Activated CD4-positive, alpha-beta T cell treated with anti-CD3 and anti-CD28 coated beads, Interleukin-2, amount 10 ng/mL, durations not matched to agents 24 days and 14 days (primary cell): ENCODE measurements around the gene B4GALT6. TPM values are rescaled to one million over a fixed set of nuclear protein-coding genes. Genes with fewer than 3 reads are reported as not detected.

Experiments used
- DNase-seq: peaks from one replicate; pipeline ENCODE4 v3.0.0; 2022
- H3K27ac Mint-ChIP-seq: one replicate; pipeline ENCODE4 v1.8.0; 2022; ENCODE audit warnings: mild to moderate bottlenecking, mixed read lengths
- H3K27me3 Mint-ChIP-seq: one replicate; pipeline ENCODE4 v1.8.0; 2022; ENCODE audit warnings: mixed read lengths
- H3K36me3 Mint-ChIP-seq: one replicate; pipeline ENCODE4 v1.8.0; 2022; ENCODE audit warnings: low read depth, mild to moderate bottlenecking, mixed read lengths
- H3K4me1 Mint-ChIP-seq: one replicate; pipeline ENCODE4 v1.8.0; 2021; ENCODE audit warnings: mixed read lengths
- H3K4me3 Mint-ChIP-seq: one replicate; pipeline ENCODE4 v1.8.0; 2022; ENCODE audit warnings: mild to moderate bottlenecking, moderate library complexity, mixed read lengths
- H3K9me3 Mint-ChIP-seq: one replicate; pipeline ENCODE4 v1.8.0; 2021; ENCODE audit warnings: mixed read lengths
- intact Hi-C: fragments of 100-400 bp; cut with micrococcal nuclease; formaldehyde crosslinking; loops from one replicate; pipeline ENCODE4 v1.15.1; 2023
- total RNA-seq: library from RNA; stranded (reverse); gene quantifications from 2 replicates; pipeline ENCODE4 v1.2.3, GENCODE V29; 2022

B4GALT6 gene
- total RNA-seq, 1 donor from 2014 or later = 2.8 TPM

GRCh38 chr18:31626409-31626808 lies 58.0 kb downstream of the B4GALT6 start:
- Mint-ChIP-seq H3K4me1 (no peaks in the 10 kb centered on the region), H3K27ac (no peak overlapping the region), H3K9me3 (no peaks in the 10 kb centered on the region), H3K4me3 (no peak overlapping the region), H3K36me3 (no peaks in the 10 kb centered on the region), H3K27me3 (peaks cover 6% of the 10 kb centered on the region)
- intact Hi-C loops = no loop called here
- DNase-seq = no peak

GRCh38 chr18:31624892-31625640 lies 59.3 kb downstream of the B4GALT6 start:
- Mint-ChIP-seq H3K4me1 (no peaks in the 10 kb centered on the region), H3K4me3 (no peak overlapping the region), H3K36me3 (no peaks in the 10 kb centered on the region), H3K27me3 (peaks cover 6% of the 10 kb centered on the region), H3K27ac (no peak overlapping the region), H3K9me3 (no peaks in the 10 kb centered on the region)
- intact Hi-C loops = no loop called here
- DNase-seq = no peak

- intact Hi-C loops = no loop called here
- Mint-ChIP-seq H3K9me3 (no peaks in the 10 kb centered on the region), H3K36me3 (no peaks in the 10 kb centered on the region), H3K4me1 (no peaks in the 10 kb centered on the region), H3K4me3 (no peak overlapping the region), H3K27ac (no peak overlapping the region), H3K27me3 (peaks cover 8% of the 10 kb centered on the region)
- no peak for DNase-seq
These were observed 65.1 kb downstream of the B4GALT6 start for GRCh38 chr18:31619291-31619690.

GRCh38 chr18:31618801-31619200 lies 65.6 kb downstream of the B4GALT6 start:
- Mint-ChIP-seq H3K36me3 (no peaks in the 10 kb centered on the region), H3K27me3 (peaks cover 8% of the 10 kb centered on the region), H3K27ac (no peak overlapping the region), H3K4me1 (no peaks in the 10 kb centered on the region), H3K4me3 (no peak overlapping the region), H3K9me3 (no peaks in the 10 kb centered on the region)
- DNase-seq = peak; percentile 14
- intact Hi-C loops = no loop called here

GRCh38 chr18:31617031-31617717 lies 67.2 kb downstream of the B4GALT6 start:
- no peaks in the 10 kb centered on the region for H3K36me3 Mint-ChIP-seq
- H3K27me3 Mint-ChIP-seq = peaks cover 5% of the 10 kb centered on the region
- H3K4me1 Mint-ChIP-seq = no peaks in the 10 kb centered on the region
- no peak overlapping the region for H3K27ac Mint-ChIP-seq
- no peak for DNase-seq
- H3K4me3 Mint-ChIP-seq = no peak overlapping the region
- intact Hi-C loops = no loop called here
- no peaks in the 10 kb centered on the region for H3K9me3 Mint-ChIP-seq

- Mint-ChIP-seq H3K27ac (no peak overlapping the region), H3K4me1 (no peaks in the 10 kb centered on the region), H3K36me3 (no peaks in the 10 kb centered on the region), H3K4me3 (no peak overlapping the region), H3K9me3 (no peaks in the 10 kb centered on the region), H3K27me3 (peaks cover 5% of the 10 kb centered on the region)
- peak; percentile 31 for DNase-seq
- intact Hi-C loops = no loop called here
These were observed 67.8 kb downstream of the B4GALT6 start for GRCh38 chr18:31616586-31616985.

GRCh38 chr18:31614044-31614443 lies 70.3 kb downstream of the B4GALT6 start:
- no peak overlapping the region for H3K27ac Mint-ChIP-seq
- no peak overlapping the region for H3K4me3 Mint-ChIP-seq
- peaks cover 5% of the 10 kb centered on the region for H3K27me3 Mint-ChIP-seq
- intact Hi-C loops = loop anchor here (5.0 kb wide), 1 partner anchor 108 kb away; no protein-coding TSS in a partner anchor
- no peaks in the 10 kb centered on the region for H3K9me3 Mint-ChIP-seq
- DNase-seq = no peak
- H3K4me1 Mint-ChIP-seq = no peaks in the 10 kb centered on the region
- no peaks in the 10 kb centered on the region for H3K36me3 Mint-ChIP-seq

- Mint-ChIP-seq H3K27ac (no peak overlapping the region), H3K4me1 (no peaks in the 10 kb centered on the region), H3K9me3 (no peaks in the 10 kb centered on the region), H3K27me3 (peaks cover 7% of the 10 kb centered on the region), H3K4me3 (no peak overlapping the region), H3K36me3 (no peaks in the 10 kb centered on the region)
- intact Hi-C loops = loop anchor here (5.0 kb wide), 1 partner anchor 110 kb away; no protein-coding TSS in a partner anchor
- no peak for DNase-seq
These were observed 72.3 kb downstream of the B4GALT6 start for GRCh38 chr18:31612124-31612523.

- Mint-ChIP-seq H3K4me3 (no peak overlapping the region), H3K9me3 (no peaks in the 10 kb centered on the region), H3K27me3 (peaks cover 7% of the 10 kb centered on the region), H3K4me1 (no peaks in the 10 kb centered on the region), H3K36me3 (no peaks in the 10 kb centered on the region), H3K27ac (no peak overlapping the region)
- no peak for DNase-seq
- intact Hi-C loops = loop anchor here (5.0 kb wide), 1 partner anchor 111 kb away; no protein-coding TSS in a partner anchor
These were observed 72.9 kb downstream of the B4GALT6 start for GRCh38 chr18:31611511-31611910.

GRCh38 chr18:31610286-31611205 lies 73.8 kb downstream of the B4GALT6 start:
- no peaks in the 10 kb centered on the region for H3K9me3 Mint-ChIP-seq
- intact Hi-C loops = loop anchor here (5.0 kb wide), 1 partner anchor 112 kb away; no protein-coding TSS in a partner anchor
- no peak overlapping the region for H3K27ac Mint-ChIP-seq
- H3K4me3 Mint-ChIP-seq = no peak overlapping the region
- H3K27me3 Mint-ChIP-seq = peaks cover 10% of the 10 kb centered on the region
- H3K36me3 Mint-ChIP-seq = no peaks in the 10 kb centered on the region
- no peak for DNase-seq
- H3K4me1 Mint-ChIP-seq = no peaks in the 10 kb centered on the region

GRCh38 chr18:31609886-31610285 lies 74.5 kb downstream of the B4GALT6 start:
- H3K27ac Mint-ChIP-seq = no peak overlapping the region
- no peak for DNase-seq
- no peaks in the 10 kb centered on the region for H3K9me3 Mint-ChIP-seq
- H3K4me1 Mint-ChIP-seq = no peaks in the 10 kb centered on the region
- H3K36me3 Mint-ChIP-seq = no peaks in the 10 kb centered on the region
- peaks cover 11% of the 10 kb centered on the region for H3K27me3 Mint-ChIP-seq
- H3K4me3 Mint-ChIP-seq = no peak overlapping the region
- intact Hi-C loops = loop anchor here (5.0 kb wide), 1 partner anchor 112 kb away; no protein-coding TSS in a partner anchor

GRCh38 chr18:31607384-31607783 lies 77.0 kb downstream of the B4GALT6 start:
- Mint-ChIP-seq H3K4me1 (peaks cover 2% of the 10 kb centered on the region), H3K9me3 (no peaks in the 10 kb centered on the region), H3K4me3 (no peak overlapping the region), H3K36me3 (no peaks in the 10 kb centered on the region), H3K27ac (no peak overlapping the region), H3K27me3 (peaks cover 6% of the 10 kb centered on the region)
- intact Hi-C loops = no loop called here
- no peak for DNase-seq

GRCh38 chr18:31606265-31606664 lies 78.1 kb downstream of the B4GALT6 start:
- DNase-seq = no peak
- Mint-ChIP-seq H3K36me3 (no peaks in the 10 kb centered on the region), H3K4me3 (no peak overlapping the region), H3K27ac (no peak overlapping the region), H3K4me1 (peaks cover 2% of the 10 kb centered on the region), H3K9me3 (no peaks in the 10 kb centered on the region), H3K27me3 (peaks cover 6% of the 10 kb centered on the region)
- intact Hi-C loops = no loop called here
